Transverse colon (tissue), 4 donors: ENCODE results near the gene ST3GAL2.

Experiments
- CTCF ChIP-seq, 5 experiments: fragments of 200-600 bp in 3 of 5; fragments of 450-650 bp in 2 of 5; sonication (generic) in 3 of 5; IDR thresholded peaks; 1 replicate in 2 of 5; 2 replicates in 3 of 5; pipeline ENCODE4 v1.5.1; 2016 to 2017; ENCODE audit warnings: antibody characterized with exemption in 5 of 5, inconsistent platforms in 3 of 5, mild to moderate bottlenecking in 2 of 5, moderate library complexity in 1 of 5
- EP300 ChIP-seq: sonication (generic); formaldehyde crosslinking; IDR thresholded peaks from one replicate; pipeline ENCODE4 v1.6.1; 2017; ENCODE audit warnings: antibody characterized with exemption, low read depth
- POLR2A ChIP-seq: fragments of 450-650 bp; IDR thresholded peaks from one replicate; pipeline ENCODE4 v1.6.1; 2016; ENCODE audit warnings: antibody characterized with exemption, mild to moderate bottlenecking, moderate library complexity
- POLR2AphosphoS5 ChIP-seq, 3 donors: sonication (generic); formaldehyde crosslinking; IDR thresholded peaks; one replicate each; pipeline ENCODE4 v1.6.1; 2016; ENCODE audit warnings: antibody characterized with exemption in 3 of 3

GRCh38 chr16:70331588-70332358, 107.1 kb downstream of the ST3GAL2 start:
- TF ChIP-seq CTCF (IDR thresholded peaks at IDR 0.05) (peak; percentile 29 to 37 (median 32)), POLR2A (no peak), EP300 (no peak), POLR2AphosphoS5 (IDR thresholded peaks at IDR 0.05) (no peak)
